ENCODE results near the gene TTC33.
"Not testable (repeated sequence)": the region's sequence is repeated elsewhere in the genome, so short reads cannot be mapped to it uniquely, and the experiment has no call there.

The TTC33 gene

DNA sequence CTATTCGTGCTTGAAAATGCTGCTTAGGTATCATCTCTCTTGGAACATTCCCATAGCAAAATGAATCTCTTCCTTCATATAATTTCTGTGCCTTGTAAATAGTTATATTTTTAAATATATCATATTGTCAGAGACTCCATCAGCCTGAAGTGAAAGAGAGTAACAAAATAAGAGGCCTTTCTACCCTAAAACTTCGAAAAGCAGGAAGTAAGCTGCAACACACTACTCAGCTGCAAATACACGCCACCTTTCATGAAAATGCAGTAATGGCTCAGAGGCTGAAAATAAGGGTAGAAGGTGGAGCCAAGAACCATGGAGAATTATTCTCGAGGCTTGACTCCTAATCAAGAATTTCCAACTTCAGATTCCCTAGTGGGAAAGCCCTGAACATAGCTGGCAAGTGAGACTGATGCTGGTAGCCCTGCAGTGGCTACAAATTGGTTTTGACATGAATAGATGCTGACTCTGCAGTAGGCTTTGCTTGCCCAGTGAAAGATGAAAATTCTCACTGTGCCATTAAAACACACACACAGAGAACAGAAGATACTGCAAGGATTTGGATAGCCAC lies 106.2 kb downstream of the TTC33 start:
- no peak for DNase-seq

DNA sequence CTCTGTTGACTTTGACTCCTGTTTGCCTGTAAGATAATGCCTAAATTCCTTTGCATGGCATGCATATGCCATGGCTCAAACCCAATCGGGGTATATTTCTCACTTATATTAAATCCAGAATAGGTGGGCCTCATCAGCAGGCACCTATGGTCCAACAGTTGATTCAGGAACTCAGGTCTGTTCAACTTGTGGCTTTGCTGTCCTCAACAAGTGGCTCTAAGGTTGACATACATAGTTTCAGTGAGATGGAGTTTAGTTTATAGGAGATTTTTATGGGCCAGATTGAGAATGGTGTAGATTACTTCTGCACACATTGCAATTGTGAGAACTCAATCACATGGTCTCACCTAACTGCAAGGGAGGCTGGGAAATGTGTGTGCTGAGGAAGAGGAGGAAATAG lies 107.6 kb downstream of the TTC33 start:
- no peak for DNase-seq

- DNase-seq: no peak
Observed at GRCh38 chr5:40646266-40646665, 109.5 kb downstream of the TTC33 start.

DNA sequence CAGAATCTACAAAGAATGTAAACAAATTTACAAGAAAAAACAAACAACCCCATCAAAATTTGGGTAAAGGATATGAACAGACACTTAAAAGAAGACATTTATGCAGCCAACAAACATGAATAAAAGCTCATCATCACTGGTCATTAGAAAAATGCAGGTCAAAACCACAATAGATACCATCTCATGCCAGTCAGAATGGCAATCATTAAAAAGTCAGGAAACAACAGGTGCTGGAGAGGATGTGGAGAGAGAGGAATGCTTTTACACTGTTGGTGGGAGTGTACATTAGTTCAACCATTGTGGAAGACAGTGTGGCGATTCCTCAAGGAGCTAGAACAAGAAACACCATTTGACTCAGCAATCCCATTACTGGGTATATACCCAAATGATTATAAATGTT lies 116.2 kb downstream of the TTC33 start:
- not testable (repeated sequence) for DNase-seq

GRCh38 chr5:40634593-40634992 lies 121.2 kb downstream of the TTC33 start:
- no peak for DNase-seq

- no peak for DNase-seq
Observed at GRCh38 chr5:40634154-40634553, 121.6 kb downstream of the TTC33 start.

DNA sequence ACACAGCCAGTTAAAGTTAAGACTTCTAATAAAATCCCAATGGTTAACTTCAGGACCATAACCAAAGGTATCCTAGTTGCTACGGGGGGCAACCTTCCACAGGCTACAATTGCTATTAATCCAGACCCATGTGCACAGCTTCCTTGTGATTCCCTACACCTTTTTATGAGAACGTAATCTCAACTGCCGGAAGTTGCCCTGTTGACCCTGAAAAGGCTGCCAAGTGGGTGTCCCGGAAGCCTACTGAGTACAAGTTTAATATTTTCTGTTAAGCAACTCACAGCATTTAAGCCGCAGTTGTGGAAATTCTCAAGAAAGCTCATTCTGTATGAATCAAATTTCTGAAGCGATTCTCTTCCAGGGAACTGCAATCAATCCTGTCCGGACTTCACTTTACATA lies 124.5 kb downstream of the TTC33 start:
- DNase-seq: no peak

- DNase-seq: no peak
Observed at GRCh38 chr5:40630126-40630525, 125.6 kb downstream of the TTC33 start.

DNA sequence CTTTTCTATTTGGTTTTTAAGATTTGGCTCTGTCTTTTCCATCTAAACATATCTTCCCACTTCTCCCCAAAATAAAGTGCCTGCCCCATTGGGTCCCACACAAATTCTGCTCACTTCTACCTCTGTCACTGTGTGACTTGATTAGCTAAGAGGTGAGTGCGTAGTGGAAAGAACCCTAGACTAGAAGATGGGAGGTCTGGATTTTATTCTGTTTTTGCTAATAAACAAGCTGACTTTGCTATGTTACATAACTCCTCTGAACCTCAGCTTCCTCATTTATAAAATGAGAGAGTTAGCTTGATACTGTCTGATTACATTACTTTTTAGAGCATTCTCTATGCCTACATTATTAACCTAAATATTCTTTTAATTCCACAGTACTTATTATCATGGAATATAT lies 127.4 kb downstream of the TTC33 start:
- DNase-seq: no peak

DNA sequence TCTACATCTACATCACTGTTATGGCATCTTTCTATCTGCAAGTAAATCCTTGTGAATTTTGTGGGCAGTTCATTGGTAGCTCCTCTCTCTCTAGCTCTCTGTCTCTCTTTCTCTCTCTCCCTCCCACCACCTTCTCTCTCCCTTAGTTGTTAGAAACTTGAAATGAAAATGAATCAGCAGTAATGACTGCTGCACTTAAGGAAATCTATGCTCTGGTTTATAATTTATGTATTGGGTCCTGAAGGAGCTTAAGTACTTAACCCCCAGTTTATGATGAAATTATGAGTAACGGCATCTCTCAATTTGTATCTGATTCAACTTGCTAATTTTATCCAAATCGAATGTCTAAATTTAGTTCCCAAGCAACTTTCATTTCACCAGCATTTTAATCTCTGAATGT lies 128.1 kb downstream of the TTC33 start:
- no peak for DNase-seq

GRCh38 chr5:40626801-40627200 lies 129.0 kb downstream of the TTC33 start:
- DNase-seq: no peak

GRCh38 chr5:40623480-40624420 lies 132.0 kb downstream of the TTC33 start:
- no peak for DNase-seq

GRCh38 chr5:40622463-40623252 lies 133.1 kb downstream of the TTC33 start:
- DNase-seq: no peak

DNA sequence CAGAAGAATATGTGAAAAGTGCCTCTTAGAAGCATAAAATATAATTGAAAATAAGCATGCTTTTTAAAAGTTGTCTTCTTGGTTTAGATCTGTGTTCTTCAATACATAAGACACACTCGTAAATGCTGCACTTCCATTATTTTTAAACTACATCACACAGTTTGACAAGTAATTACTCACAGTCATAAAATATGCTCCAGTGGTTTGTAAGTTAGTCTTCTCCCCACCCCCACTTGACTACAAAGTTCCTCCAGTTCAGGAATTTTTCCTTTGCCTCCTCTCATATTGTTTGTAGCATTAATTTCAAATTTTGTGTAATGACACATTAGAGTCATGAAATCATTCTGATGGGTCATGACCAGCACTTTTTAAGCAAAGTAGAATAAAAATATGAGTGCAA lies 136.3 kb downstream of the TTC33 start:
- DNase-seq: no peak

- no peak for DNase-seq
Observed at GRCh38 chr5:40618926-40619325, 136.8 kb downstream of the TTC33 start.

DNA sequence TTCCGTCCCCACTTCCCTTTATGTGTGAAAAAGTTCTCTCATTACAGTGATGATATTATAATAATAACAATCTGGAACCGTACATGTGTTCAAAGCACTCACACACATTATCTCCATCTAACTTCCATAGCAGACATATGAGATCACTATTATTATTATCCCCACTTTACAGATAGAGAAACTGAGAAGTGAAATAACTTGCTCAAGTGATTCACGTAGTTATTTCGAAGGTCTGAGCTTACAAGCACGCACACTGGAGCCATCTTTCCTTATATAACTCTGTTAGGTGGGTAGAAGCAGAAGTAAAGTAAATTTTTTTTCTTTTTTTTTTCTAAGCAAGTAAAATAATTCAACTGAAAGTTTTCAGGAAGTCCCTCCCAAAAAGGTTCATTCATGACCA lies 139.0 kb downstream of the TTC33 start:
- no peak for DNase-seq

DNA sequence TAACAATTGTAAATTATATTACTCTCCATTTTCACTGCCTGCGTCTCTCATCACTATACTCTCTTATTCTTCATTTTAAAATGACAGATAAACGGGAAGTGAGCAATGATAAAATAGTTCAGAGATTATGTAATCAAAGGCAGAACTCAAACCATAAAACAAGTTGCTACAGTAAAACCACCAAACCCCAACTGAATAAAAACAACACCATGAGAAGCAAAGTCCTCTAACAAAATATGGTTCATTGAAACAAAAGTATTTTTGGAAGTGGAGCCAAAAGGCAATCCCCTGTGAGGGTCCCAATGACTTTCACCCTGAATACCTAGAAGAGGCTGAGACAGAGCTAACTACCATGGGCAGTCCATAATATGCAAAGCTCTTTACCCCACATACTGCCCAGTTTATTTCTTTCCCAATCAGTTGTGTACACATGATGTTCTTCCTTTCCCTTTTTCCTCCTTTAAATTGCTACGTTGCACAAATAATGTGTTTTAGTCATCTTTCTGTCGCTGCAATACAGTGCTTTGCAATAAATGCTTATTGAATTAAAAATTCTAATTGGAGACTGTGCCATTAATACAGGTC lies 140.1 kb downstream of the TTC33 start:
- DNase-seq: no peak

GRCh38 chr5:40614923-40615585 lies 140.7 kb downstream of the TTC33 start:
- DNase-seq: no peak

- DNase-seq: no peak
Observed at GRCh38 chr5:40614466-40614865, 141.3 kb downstream of the TTC33 start.

DNA sequence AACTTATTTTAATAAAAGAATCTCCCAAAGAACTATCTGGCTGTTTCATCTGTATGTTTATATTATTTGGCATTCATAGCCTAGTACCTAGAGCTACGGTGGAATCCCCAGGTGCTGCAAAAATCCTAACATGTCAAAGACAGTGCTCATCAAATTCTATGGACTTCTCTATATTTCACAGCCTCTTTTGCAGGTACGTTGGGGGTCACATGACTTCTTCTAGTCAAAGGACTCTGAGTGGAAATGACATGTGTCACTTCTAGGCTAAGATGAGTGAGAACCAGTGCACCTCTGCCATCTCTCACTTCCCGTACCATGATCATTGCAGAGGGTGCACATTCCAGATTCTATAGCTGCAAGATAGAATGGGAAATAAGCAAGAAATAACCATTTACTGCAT lies 148.6 kb downstream of the TTC33 start:
- no peak for DNase-seq

- DNase-seq: no peak
Observed at GRCh38 chr5:40606077-40606765, 149.5 kb downstream of the TTC33 start.

- DNase-seq: no peak
Observed at GRCh38 chr5:40605295-40605958, 150.3 kb downstream of the TTC33 start.

Data from NCI-H1694 (cell line).